Activated T-helper 9 cell treated with anti-CD3 and anti-CD28 coated beads, Interleukin-2, amount 50 U/mL, for 16 hours (primary cell): Measurements from ENCODE around the gene ZNF322.

Source experiments
- DNase-seq: peaks from one replicate; pipeline ENCODE4 v3.0.0-alpha.2; 2020; ENCODE audit warnings: low read depth

Gene ZNF322

DNA sequence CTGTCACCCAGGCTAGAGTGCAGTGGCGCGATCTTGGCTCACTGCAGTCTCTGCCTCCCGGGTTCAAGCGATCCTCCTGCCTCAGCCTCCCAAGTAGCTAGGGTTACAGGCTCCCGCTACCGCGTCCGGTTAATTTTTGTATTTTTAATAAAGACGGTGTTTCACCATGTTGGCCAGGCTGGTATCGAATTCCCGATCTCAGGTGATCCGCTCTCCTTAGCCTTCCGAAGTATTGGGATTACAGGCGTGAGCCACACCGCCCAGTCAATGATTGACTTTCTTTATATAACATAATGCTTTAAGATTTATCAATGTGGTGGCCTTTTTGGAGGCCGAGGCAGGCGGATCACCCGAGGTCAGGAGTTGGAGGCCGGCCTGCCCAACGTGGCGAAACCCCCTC, 70.6 kb downstream of the ZNF322 start:
- DNase-seq: no peak
